ENCODE data around the gene ZDHHC14. TPM values are rescaled to one million over a fixed set of nuclear protein-coding genes. Genes with fewer than 3 reads are reported as not detected.

ZDHHC14 gene
- total RNA-seq, 1 experiment from 2014 or later = 12.1 TPM

- no peak for DNase-seq (ENCODE audit: low read depth)
These were observed 152.3 kb downstream of the ZDHHC14 start for GRCh38 chr6:157533048-157533871.

GRCh38 chr6:157534134-157534871 is 153.3 kb downstream of the ZDHHC14 start:
- DNase-seq (ENCODE audit: low read depth) = no peak

DNA sequence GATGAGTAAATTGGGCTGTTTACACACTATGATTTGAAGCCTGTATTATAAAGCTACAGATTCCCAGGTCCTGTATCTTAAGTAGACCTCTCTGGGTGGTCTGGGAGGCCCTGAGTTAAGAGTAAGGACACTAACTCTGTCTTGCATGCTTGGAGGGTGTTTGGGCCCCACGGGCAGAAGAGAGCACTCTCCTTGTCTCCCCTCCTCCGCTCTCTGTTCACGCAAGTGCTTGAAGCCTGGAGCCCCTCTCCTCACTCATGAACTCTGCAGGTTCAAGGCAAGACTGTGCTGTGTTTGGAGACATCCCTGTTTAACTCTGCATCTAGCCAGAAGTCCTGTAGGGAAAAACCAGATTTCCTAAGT is 154.0 kb downstream of the ZDHHC14 start:
- DNase-seq (ENCODE audit: low read depth) = no peak

- DNase-seq (ENCODE audit: low read depth) = peak; percentile 90
These were observed 154.6 kb downstream of the ZDHHC14 start for GRCh38 chr6:157535340-157536222.

DNA sequence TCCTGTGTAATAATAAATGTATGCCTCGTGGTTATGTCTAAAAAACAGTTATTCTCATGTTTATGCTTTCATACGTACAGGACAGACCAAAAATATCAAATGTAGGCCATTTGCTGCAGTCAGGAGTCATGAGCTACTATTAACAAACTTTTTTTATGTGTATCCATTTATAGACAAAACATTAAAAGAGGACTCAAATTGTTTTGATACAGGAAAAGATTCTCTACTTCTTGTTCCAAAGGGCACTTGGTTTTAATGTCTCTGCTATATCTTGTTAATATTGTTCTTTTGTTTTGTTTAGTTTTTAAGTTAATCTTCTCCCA is 155.2 kb downstream of the ZDHHC14 start:
- no peak for DNase-seq (ENCODE audit: low read depth)

- no peak for DNase-seq (ENCODE audit: low read depth)
These were observed 156.6 kb downstream of the ZDHHC14 start for GRCh38 chr6:157537556-157537955.

- DNase-seq (ENCODE audit: low read depth) = no peak
These were observed 157.2 kb downstream of the ZDHHC14 start for GRCh38 chr6:157538168-157538567.

DNA sequence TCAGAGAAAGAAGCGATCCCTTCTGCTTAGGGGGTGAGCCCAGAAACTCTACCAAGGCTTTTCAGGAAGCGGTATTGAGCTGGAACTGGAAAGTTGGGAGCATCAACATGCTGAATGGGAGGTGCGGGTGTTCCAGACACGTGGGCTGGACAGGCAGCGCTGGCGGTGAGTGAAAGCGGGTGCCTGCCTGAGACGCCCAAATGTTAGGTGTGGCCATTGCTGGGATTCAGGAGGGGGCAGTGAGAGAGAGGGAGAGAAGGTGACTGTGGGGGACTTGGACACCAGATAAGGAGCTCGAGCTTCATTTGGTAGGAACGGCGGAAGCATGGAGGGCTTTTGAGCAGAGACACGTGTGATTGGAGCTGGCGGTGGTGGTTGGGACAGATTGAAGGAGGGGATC is 157.7 kb downstream of the ZDHHC14 start:
- DNase-seq (ENCODE audit: low read depth) = no peak

DNA sequence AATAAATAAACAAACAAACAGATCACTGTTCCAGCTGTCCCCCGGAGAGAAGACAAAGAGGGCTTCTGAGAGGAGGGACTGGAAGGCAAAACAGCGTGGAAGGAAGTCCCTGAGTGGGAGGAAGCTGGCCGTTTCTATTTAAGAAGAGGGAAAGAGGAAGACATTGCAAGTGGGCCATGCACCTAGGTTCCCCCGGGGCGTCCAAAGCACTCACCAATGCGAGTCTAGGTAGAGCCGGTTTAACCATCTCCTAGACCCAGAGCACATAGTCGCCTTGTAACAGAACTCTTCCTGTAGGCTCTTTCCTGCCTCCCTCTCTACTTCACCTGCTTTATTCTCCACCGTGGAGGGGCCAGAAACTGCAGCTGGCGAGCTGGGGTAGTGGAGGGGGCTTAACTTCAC is 158.4 kb downstream of the ZDHHC14 start:
- no peak for DNase-seq (ENCODE audit: low read depth)

GRCh38 chr6:157539900-157540752 is 159.1 kb downstream of the ZDHHC14 start:
- no peak for DNase-seq (ENCODE audit: low read depth)

- DNase-seq (ENCODE audit: low read depth) = no peak
These were observed 160.8 kb downstream of the ZDHHC14 start for GRCh38 chr6:157541618-157542413.

- no peak for DNase-seq (ENCODE audit: low read depth)
These were observed 161.6 kb downstream of the ZDHHC14 start for GRCh38 chr6:157542414-157543160.

- DNase-seq (ENCODE audit: low read depth) = no peak
These were observed 165.3 kb downstream of the ZDHHC14 start for GRCh38 chr6:157546321-157546720.

GRCh38 chr6:157547112-157547511 is 166.1 kb downstream of the ZDHHC14 start:
- DNase-seq (ENCODE audit: low read depth) = no peak

DNA sequence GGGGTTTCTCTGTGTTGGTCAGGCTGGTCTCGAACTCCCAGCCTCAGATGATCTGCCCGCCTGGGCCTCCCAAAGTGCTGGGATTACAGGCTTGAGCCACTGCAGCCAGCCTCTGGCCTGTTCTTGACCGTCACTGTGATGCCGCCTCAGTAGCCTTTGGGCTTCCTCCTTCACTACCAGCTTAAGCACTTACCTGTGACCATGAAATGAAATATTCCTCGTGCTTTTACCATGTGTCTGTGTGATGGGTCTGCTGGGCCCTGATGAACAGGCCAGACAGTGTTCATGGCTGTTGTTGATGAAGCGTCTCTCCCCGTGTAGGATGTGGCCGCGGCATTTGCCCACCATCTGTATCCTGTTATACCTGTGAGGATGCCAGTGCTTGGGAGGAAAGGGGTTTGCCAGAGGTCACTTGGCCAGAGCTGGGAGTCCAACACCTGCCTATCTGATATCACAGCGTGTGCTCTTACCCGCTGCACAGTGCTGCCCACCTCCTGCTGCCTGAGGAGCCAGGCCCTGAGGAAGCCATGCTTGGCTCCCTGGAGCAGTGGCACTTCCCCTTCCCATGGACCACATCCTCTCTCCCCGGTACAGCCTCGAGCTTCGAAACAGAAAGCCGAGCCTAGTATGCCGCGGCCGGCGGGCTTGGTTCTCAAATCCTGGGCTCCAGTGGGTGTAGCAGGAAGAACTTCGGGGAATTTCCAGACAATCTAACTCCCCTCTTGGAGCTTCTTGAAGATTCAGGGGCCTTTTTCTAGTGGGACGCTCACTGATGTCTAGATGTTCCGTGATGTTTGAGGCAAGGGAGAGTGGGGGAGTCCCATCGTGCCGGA is 167.9 kb downstream of the ZDHHC14 start:
- DNase-seq (ENCODE audit: low read depth) = no peak

DNA sequence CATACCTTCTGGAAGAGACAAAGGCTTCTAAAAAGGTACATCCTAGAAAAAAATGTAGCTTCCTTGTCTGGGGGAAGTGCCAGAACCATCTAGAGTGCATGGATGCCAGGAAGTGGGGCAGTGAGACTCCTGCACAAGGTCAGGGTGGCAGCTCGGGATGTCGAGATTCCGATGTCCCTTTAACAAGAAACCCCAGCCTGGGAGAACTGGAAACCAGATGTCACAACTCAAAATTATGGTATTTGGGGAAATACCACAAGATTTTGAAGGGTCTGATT is 168.4 kb downstream of the ZDHHC14 start:
- DNase-seq (ENCODE audit: low read depth) = no peak

GRCh38 chr6:157550114-157550989 is 169.4 kb downstream of the ZDHHC14 start:
- no peak for DNase-seq (ENCODE audit: low read depth)
